Endodermal cell (in vitro differentiated cells): ENCODE results near the gene UGT1A10. TPM values are rescaled to one million over a fixed set of nuclear protein-coding genes. Genes with fewer than 3 reads are reported as not detected.

ENCODE experiments used
- DNase-seq: peaks from one replicate; pipeline ENCODE4 v3.0.0-alpha.2; 2017
- H3K27ac ChIP-seq: 2 replicates; pipeline ENCODE4 v1.5.1; 2013; ENCODE audit warnings: mild to moderate bottlenecking, low read depth, low read length, moderate library complexity
- H3K27me3 ChIP-seq: 2 replicates; pipeline ENCODE4 v1.6.1; 2013; ENCODE audit warnings: mild to moderate bottlenecking, low read length, moderate library complexity; ENCODE audit not compliant: insufficient read depth, control insufficient read depth, poor library complexity, severe bottlenecking
- H3K36me3 ChIP-seq: 2 replicates; pipeline ENCODE4 v1.7.0; 2013; ENCODE audit warnings: mild to moderate bottlenecking, low read length, moderate library complexity; ENCODE audit not compliant: control insufficient read depth, insufficient read depth
- H3K4me1 ChIP-seq: one replicate; pipeline ENCODE4 v1.7.0; 2013; ENCODE audit warnings: low read length; ENCODE audit not compliant: control insufficient read depth, insufficient read depth
- H3K4me3 ChIP-seq: 2 replicates; pipeline ENCODE4 v1.5.1; 2013; ENCODE audit warnings: mild to moderate bottlenecking, low read length, moderate library complexity
- H3K9ac ChIP-seq: 2 replicates; pipeline ENCODE4 v1.6.1; 2013; ENCODE audit warnings: mild to moderate bottlenecking, low read length, moderate library complexity; ENCODE audit not compliant: poor library complexity, severe bottlenecking; ENCODE audit errors: extremely low read depth
- H3K9me3 ChIP-seq: 2 replicates; pipeline ENCODE4 v1.6.1; 2013; ENCODE audit warnings: mild to moderate bottlenecking, low read length, moderate library complexity; ENCODE audit not compliant: control insufficient read depth
- H3K27ac Mint-ChIP-seq: 2 replicates; pipeline ENCODE4 v1.8.0; 2020; ENCODE audit warnings: mixed read lengths
- H3K27me3 Mint-ChIP-seq: 2 replicates; pipeline ENCODE4 v1.8.0; 2021; ENCODE audit warnings: mild to moderate bottlenecking, mixed read lengths; ENCODE audit not compliant: insufficient read depth
- H3K36me3 Mint-ChIP-seq: 2 replicates; pipeline ENCODE4 v1.8.0; 2020; ENCODE audit warnings: low read depth, mixed read lengths
- H3K4me1 Mint-ChIP-seq: 2 replicates; pipeline ENCODE4 v1.8.0; 2020; ENCODE audit warnings: mixed read lengths
- H3K4me3 Mint-ChIP-seq: 2 replicates; pipeline ENCODE4 v1.8.0; 2020; ENCODE audit warnings: mild to moderate bottlenecking, moderate library complexity, mixed read lengths
- H3K9me3 Mint-ChIP-seq: 2 replicates; pipeline ENCODE4 v1.8.0; 2020; ENCODE audit warnings: mild to moderate bottlenecking, mixed read lengths
- CTCF ChIP-seq: fragments of 200-600 bp; sonication (generic); conservative IDR thresholded peaks from 2 replicates; pipeline ENCODE4 v1.5.0; 2021; ENCODE audit warnings: antibody characterized with exemption, mild to moderate bottlenecking
- WGBS, 2 experiments: methylation state at CpG; one replicate each; pipeline versions ENCODE4 v1.1.5 to v1.1.7; 2013; ENCODE audit warnings: missing lambda C conversion rate in 2 of 2, mixed read lengths in 1 of 2; ENCODE audit not compliant: insufficient coverage in 1 of 2, insufficient read length in 1 of 2; 5-methylcytosine and 5-hydroxymethylcytosine counted together
- total RNA-seq, 2 donors: library from RNA; stranded (reverse); fragmentation: NEBNext Ultra II Directional in 1 of 2; extraction: Animal tissue kit (Norgen Biotek cat#: 25700) in 1 of 2; gene quantifications; 2 replicates in 1 of 2; 3 replicates in 1 of 2; pipeline ENCODE4 v1.2.1, GENCODE V29; 2021

Gene UGT1A10
- total RNA-seq, 2 donors from 2014 or later = 0.13 TPM; not detected in 1

GRCh38 chr2:233772583-233772982 lies 136.3 kb downstream of the UGT1A10 start:
- Mint-ChIP-seq H3K9me3 (peaks cover 28% of the 10 kb centered on the region), H3K27me3 (no peaks in the 10 kb centered on the region), H3K4me1 (no peaks in the 10 kb centered on the region), H3K36me3 (no peaks in the 10 kb centered on the region), H3K4me3 (no peak overlapping the region), H3K27ac (no peak overlapping the region)
- TF ChIP-seq CTCF = no peak
- Histone ChIP-seq H3K36me3 (no peaks in the 10 kb centered on the region), H3K4me3 (no peak overlapping the region), H3K4me1 (no peaks in the 10 kb centered on the region), H3K27me3 (no peaks in the 10 kb centered on the region), H3K27ac (no peak overlapping the region), H3K9me3 (peaks cover 10% of the 10 kb centered on the region), H3K9ac (no peak overlapping the region)
- DNase-seq = no peak
- WGBS, 2 experiments = 76 to 80% methylated on average over 4 to 5 of the region's 5 CpGs

- no peak for TF ChIP-seq CTCF
- Mint-ChIP-seq H3K36me3 (no peaks in the 10 kb centered on the region), H3K27me3 (no peaks in the 10 kb centered on the region), H3K9me3 (peaks cover 28% of the 10 kb centered on the region), H3K27ac (no peak overlapping the region), H3K4me3 (no peak overlapping the region), H3K4me1 (no peaks in the 10 kb centered on the region)
- no peak overlapping the region for H3K27ac ChIP-seq
- no peak for DNase-seq
- no peak overlapping the region for H3K4me3 ChIP-seq
- H3K9me3 ChIP-seq = peaks cover 10% of the 10 kb centered on the region
- 90 to 92% methylated on average over 5 of the region's 5 CpGs for WGBS, 2 experiments
- no peaks in the 10 kb centered on the region for H3K27me3 ChIP-seq
- H3K9ac ChIP-seq = no peak overlapping the region
- no peaks in the 10 kb centered on the region for H3K4me1 ChIP-seq
- H3K36me3 ChIP-seq = no peaks in the 10 kb centered on the region
These were observed 137.6 kb downstream of the UGT1A10 start for GRCh38 chr2:233773854-233774253.

GRCh38 chr2:233775414-233775813 lies 139.2 kb downstream of the UGT1A10 start:
- no peak for TF ChIP-seq CTCF

More at GRCh38 chr2:233775414-233775813, 139.2 kb downstream of the UGT1A10 start:
- Mint-ChIP-seq H3K4me3 (no peak overlapping the region), H3K27me3 (no peaks in the 10 kb centered on the region), H3K4me1 (no peaks in the 10 kb centered on the region), H3K27ac (no peak overlapping the region), H3K9me3 (peaks cover 28% of the 10 kb centered on the region), H3K36me3 (no peaks in the 10 kb centered on the region)
- Histone ChIP-seq H3K9me3 (peaks cover 10% of the 10 kb centered on the region), H3K9ac (no peak overlapping the region), H3K27me3 (no peaks in the 10 kb centered on the region), H3K36me3 (no peaks in the 10 kb centered on the region), H3K27ac (no peak overlapping the region), H3K4me3 (no peak overlapping the region), H3K4me1 (no peaks in the 10 kb centered on the region)
- DNase-seq = no peak
- WGBS, 2 experiments = 91 to 100% methylated on average over 2 to 6 of the region's 6 CpGs
